CD4-positive, CD25-positive, alpha-beta regulatory T cell (primary cell): Measurements from ENCODE around the gene PPARA. TPM values are rescaled to one million over a fixed set of nuclear protein-coding genes. Genes with fewer than 3 reads are reported as not detected.

ENCODE experiments used
- ATAC-seq, 2 donors: fragments of 150-1000 bp; cut with Tn5 transposase; one replicate each; pipeline ENCODE4 v1.10.0; 2021; ENCODE audit warnings: low read depth in 2 of 2, moderate number of reproducible peaks in 2 of 2, moderate library complexity in 1 of 2
- DNase-seq, 3 donors: peaks; one replicate each; pipeline versions ENCODE4 v3.0.0 to v3.0.0-alpha.2; 2012 to 2022; ENCODE audit warnings: mixed read lengths in 1 of 3
- H3K27ac ChIP-seq: one replicate; pipeline ENCODE4 v1.7.0; 2013; ENCODE audit warnings: mild to moderate bottlenecking, low read length; ENCODE audit not compliant: insufficient read depth, poor library complexity, severe bottlenecking
- H3K27me3 ChIP-seq: one replicate; pipeline ENCODE4 v1.7.0; 2013; ENCODE audit warnings: low read length; ENCODE audit not compliant: control insufficient read depth, insufficient read depth
- H3K36me3 ChIP-seq: one replicate; pipeline ENCODE4 v1.7.0; 2013; ENCODE audit warnings: mild to moderate bottlenecking, low read length, moderate library complexity; ENCODE audit not compliant: control insufficient read depth, insufficient read depth
- H3K4me1 ChIP-seq: 2 replicates; pipeline ENCODE4 v1.7.0; 2013; ENCODE audit warnings: mild to moderate bottlenecking, low read length; ENCODE audit not compliant: insufficient read depth, control insufficient read depth, poor library complexity, severe bottlenecking
- H3K4me3 ChIP-seq: one replicate; pipeline ENCODE4 v1.7.0; 2013; ENCODE audit warnings: low read depth, mild to moderate bottlenecking, low read length, moderate library complexity
- H3K9me3 ChIP-seq, 2 experiments: 1 replicate in 1 of 2; 2 replicates in 1 of 2; pipeline ENCODE4 v1.7.0; 2013; ENCODE audit warnings: low read length in 2 of 2, mild to moderate bottlenecking in 1 of 2, moderate library complexity in 1 of 2; ENCODE audit not compliant: control insufficient read depth in 2 of 2
- H3K27ac Mint-ChIP-seq, 3 donors: one replicate each; pipeline ENCODE4 v1.8.0; 2020 to 2022; ENCODE audit warnings: mild to moderate bottlenecking in 3 of 3, mixed read lengths in 3 of 3, moderate library complexity in 2 of 3
- H3K27me3 Mint-ChIP-seq: one replicate; pipeline ENCODE4 v1.8.0; 2022; ENCODE audit warnings: mild to moderate bottlenecking, mixed read lengths
- H3K36me3 Mint-ChIP-seq: one replicate; pipeline ENCODE4 v1.8.0; 2020; ENCODE audit warnings: mixed read lengths
- H3K4me1 Mint-ChIP-seq, 4 donors: one replicate each; pipeline ENCODE4 v1.8.0; 2020 to 2022; ENCODE audit warnings: mixed read lengths in 4 of 4, mild to moderate bottlenecking in 1 of 4
- H3K4me3 Mint-ChIP-seq, 4 donors: one replicate each; pipeline ENCODE4 v1.8.0; 2020 to 2022; ENCODE audit warnings: mild to moderate bottlenecking in 4 of 4, mixed read lengths in 4 of 4, moderate library complexity in 3 of 4
- H3K9me3 Mint-ChIP-seq, 7 donors: one replicate each; pipeline ENCODE4 v1.8.0; 2020 to 2022; ENCODE audit warnings: mixed read lengths in 7 of 7, mild to moderate bottlenecking in 3 of 7, moderate library complexity in 2 of 7
- polyA plus RNA-seq, 4 donors: library from polyadenylated mRNA; unstranded; fragments of 300-500 nt; fragmentation: Illumina TruSeq; gene quantifications; one replicate each; pipeline ENCODE4 v1.2.3, GENCODE V29; 2021
- total RNA-seq: library from RNA; stranded (reverse); gene quantifications from one replicate; pipeline ENCODE4 v1.2.3, GENCODE V29; 2022

The PPARA gene
- total and polyA plus RNA-seq, 5 donors from 2014 or later, result 0.67 to 10.3 (median 4.0) TPM

DNA sequence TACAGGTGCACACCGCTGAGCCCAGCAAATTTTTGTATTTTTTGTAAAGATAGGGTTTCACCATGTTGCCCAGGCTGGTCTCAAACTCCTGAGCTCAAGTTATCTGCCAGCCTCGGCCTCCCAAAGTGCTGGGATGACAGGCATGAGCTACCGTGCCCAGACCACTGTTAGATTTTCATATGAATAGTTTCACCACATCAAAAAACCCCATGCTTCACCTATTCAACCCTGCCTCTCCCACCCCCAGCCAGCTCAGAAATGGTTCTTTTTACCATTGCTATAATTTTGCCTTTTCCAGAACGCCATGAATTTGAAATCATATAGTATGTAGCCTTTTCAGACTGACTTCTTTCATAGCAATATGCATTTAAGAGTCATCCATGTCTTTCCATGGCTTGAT lies 61.9 kb downstream of the PPARA start:
- Mint-ChIP-seq H3K4me3 (no peak overlapping the region), H3K27me3 (no peaks in the 10 kb centered on the region), H3K36me3 (peaks cover 61% of the 10 kb centered on the region), H3K4me1 (peaks cover 0 to 2% (median 0%) of the 10 kb centered on the region in 4 donors), H3K9me3 (peaks cover 0 to 21% (median 5%) of the 10 kb centered on the region in 7 donors), H3K27ac (peak overlapping the region in 1 of 3 donors; percentile 2)
- H3K27ac ChIP-seq, result no peak overlapping the region
- H3K27me3 ChIP-seq, result no peaks in the 10 kb centered on the region
- ATAC-seq (no peak), DNase-seq (no peak)
- peaks cover 22% of the 10 kb centered on the region for H3K36me3 ChIP-seq
- H3K4me3 ChIP-seq, result no peak overlapping the region
- H3K4me1 ChIP-seq, result no peaks in the 10 kb centered on the region
- peaks cover 8 to 11% of the 10 kb centered on the region in 2 experiments for H3K9me3 ChIP-seq

DNA sequence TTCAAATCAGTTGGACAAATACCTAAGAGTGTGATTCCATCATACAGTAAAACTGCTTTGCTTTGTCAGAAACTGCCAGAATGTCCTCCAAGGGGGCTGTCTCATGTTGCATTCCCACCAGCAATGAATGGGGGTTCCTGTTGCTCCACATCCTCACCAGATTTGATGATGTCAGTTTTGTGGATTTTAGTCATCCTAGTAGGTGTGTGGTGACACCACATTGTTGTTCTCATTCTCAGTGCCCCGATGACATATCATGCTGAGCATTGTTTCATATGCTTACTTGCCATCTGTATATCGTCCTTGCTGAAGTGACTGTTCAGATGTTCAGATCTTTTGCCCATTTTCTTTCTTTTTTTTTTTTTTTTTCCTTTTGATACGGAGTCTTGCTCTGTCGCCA lies 62.7 kb downstream of the PPARA start:
- Mint-ChIP-seq H3K4me3 (peak overlapping the region in 1 of 4 donors; percentile 38), H3K27me3 (no peaks in the 10 kb centered on the region), H3K27ac (no peak overlapping the region), H3K36me3 (peaks cover 64% of the 10 kb centered on the region), H3K9me3 (peaks cover 0 to 21% (median 5%) of the 10 kb centered on the region in 7 donors), H3K4me1 (peaks cover 0 to 2% (median 0%) of the 10 kb centered on the region in 4 donors)
- H3K27ac ChIP-seq, result no peak overlapping the region
- ATAC-seq (no peak), DNase-seq (no peak)
- H3K27me3 ChIP-seq, result no peaks in the 10 kb centered on the region
- H3K4me3 ChIP-seq, result no peak overlapping the region
- peaks cover 25% of the 10 kb centered on the region for H3K36me3 ChIP-seq
- H3K9me3 ChIP-seq, result peaks cover 8 to 11% of the 10 kb centered on the region in 2 experiments
- H3K4me1 ChIP-seq, result no peaks in the 10 kb centered on the region

DNA sequence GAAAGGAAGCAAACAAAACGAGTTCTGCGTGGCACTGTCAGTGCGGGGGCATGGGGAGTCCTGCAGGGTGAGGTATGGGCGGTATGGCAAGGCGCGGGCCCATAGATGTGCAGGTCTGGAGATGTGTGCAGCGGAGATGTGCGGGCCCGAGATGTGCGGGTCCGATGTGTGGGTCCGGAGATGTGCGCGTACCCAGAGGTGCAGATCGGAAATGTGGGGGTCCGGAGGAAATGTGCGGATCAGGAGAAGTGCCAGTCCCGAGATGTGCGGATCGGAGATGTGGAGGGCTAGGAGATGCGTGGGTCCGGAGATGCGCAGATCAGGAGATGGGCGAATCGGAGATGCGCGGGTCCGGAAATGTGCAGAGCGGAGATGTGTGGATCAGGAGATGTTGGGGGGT lies 63.8 kb downstream of the PPARA start:
- peak overlapping the region in 1 of 3 donors; percentile 53 for H3K27ac Mint-ChIP-seq
- H3K9me3 ChIP-seq, result peaks cover 3 to 6% of the 10 kb centered on the region in 2 experiments
- ATAC-seq (no peak), DNase-seq (no peak)
- H3K4me3 Mint-ChIP-seq, result no peak overlapping the region
- no peak overlapping the region for H3K27ac ChIP-seq
- no peak overlapping the region for H3K4me3 ChIP-seq
- H3K36me3 ChIP-seq, result peaks cover 25% of the 10 kb centered on the region
- H3K4me1 ChIP-seq, result no peaks in the 10 kb centered on the region
- H3K36me3 Mint-ChIP-seq, result peaks cover 59% of the 10 kb centered on the region
- H3K27me3 ChIP-seq, result no peaks in the 10 kb centered on the region
- H3K4me1 Mint-ChIP-seq, result no peaks in the 10 kb centered on the region
- no peaks in the 10 kb centered on the region for H3K27me3 Mint-ChIP-seq
- H3K9me3 Mint-ChIP-seq, result peaks cover 0 to 13% (median 0%) of the 10 kb centered on the region in 7 donors

DNA sequence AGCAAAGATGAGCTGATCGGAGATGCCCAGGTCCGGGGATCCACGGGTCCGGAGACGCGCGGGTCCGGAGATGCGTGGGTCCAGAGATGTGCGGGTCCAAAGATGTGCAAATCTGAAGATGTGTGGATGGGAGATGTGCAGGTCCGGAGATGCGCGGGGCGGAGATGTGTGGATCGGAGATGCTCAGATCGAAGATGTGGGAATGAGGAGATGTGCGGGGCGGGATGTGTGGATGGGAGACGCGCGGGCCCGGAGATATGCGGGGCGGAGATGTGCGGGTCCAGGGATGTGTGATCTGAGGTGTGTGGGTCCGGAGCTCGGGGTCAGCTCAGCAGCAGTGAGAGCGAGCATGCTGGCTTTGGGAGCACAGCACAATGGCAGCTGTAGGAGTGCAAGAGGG lies 64.3 kb downstream of the PPARA start:
- peaks cover 0 to 8% (median 0%) of the 10 kb centered on the region in 7 donors for H3K9me3 Mint-ChIP-seq
- H3K27me3 Mint-ChIP-seq, result no peaks in the 10 kb centered on the region
- Histone ChIP-seq H3K27me3 (no peaks in the 10 kb centered on the region), H3K4me1 (no peaks in the 10 kb centered on the region), H3K4me3 (no peak overlapping the region), H3K27ac (no peak overlapping the region), H3K36me3 (peaks cover 27% of the 10 kb centered on the region), H3K9me3 (peaks cover 0 to 2% of the 10 kb centered on the region in 2 experiments)
- no peak overlapping the region for H3K4me3 Mint-ChIP-seq
- no peak for ATAC-seq
- no peak for DNase-seq
- peaks cover 59% of the 10 kb centered on the region for H3K36me3 Mint-ChIP-seq
- H3K4me1 Mint-ChIP-seq, result peaks cover 0 to 5% (median 3%) of the 10 kb centered on the region in 4 donors
- H3K27ac Mint-ChIP-seq, result no peak overlapping the region

DNA sequence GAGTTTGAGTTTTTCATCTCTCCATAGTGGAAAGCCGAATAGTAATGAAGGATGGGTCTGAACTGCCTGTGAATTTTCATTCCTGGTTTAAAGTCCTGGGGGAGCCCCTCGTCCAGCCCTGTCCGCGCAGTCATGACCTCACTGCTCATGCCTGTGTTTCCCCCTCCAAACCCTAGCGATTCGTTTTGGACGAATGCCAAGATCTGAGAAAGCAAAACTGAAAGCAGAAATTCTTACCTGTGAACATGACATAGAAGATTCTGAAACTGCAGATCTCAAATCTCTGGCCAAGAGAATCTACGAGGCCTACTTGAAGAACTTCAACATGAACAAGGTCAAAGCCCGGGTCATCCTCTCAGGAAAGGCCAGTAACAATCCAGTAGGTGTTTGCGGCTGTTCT lies 69.3 kb downstream of the PPARA start:
- Mint-ChIP-seq H3K36me3 (peaks cover 49% of the 10 kb centered on the region), H3K9me3 (no peaks in the 10 kb centered on the region), H3K27ac (no peak overlapping the region), H3K27me3 (no peaks in the 10 kb centered on the region), H3K4me3 (no peak overlapping the region), H3K4me1 (peaks cover 0 to 6% (median 5%) of the 10 kb centered on the region in 4 donors)
- ATAC-seq, result no peak
- no peaks in the 10 kb centered on the region for H3K4me1 ChIP-seq
- DNase-seq, result peak in 1 of 3 donors; percentile 63
- H3K9me3 ChIP-seq, result no peaks in the 10 kb centered on the region
- H3K27ac ChIP-seq, result no peak overlapping the region
- peaks cover 25% of the 10 kb centered on the region for H3K36me3 ChIP-seq
- no peaks in the 10 kb centered on the region for H3K27me3 ChIP-seq
- H3K4me3 ChIP-seq, result no peak overlapping the region

DNA sequence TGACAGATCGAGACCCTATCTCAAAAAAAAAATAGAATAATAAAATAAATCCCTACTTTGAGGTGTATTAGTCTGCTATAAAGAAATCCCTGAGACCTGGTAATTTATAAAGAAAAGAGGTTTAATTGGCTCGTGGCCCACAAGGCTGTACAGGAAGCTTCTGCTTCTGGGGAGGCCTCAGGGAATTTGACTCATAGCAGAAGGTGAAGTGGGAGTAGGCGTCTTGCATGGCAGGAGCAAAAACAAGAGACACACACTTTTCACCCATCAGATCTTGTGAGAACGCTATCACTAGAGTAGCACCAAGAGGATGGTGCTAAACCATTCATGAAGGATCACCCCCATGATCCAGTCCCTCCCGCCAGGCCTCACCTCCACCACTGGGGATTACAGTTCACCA lies 70.6 kb downstream of the PPARA start:
- Mint-ChIP-seq H3K27me3 (no peaks in the 10 kb centered on the region), H3K9me3 (peaks cover 0 to 2% (median 0%) of the 10 kb centered on the region in 7 donors), H3K4me1 (peaks cover 0 to 6% (median 5%) of the 10 kb centered on the region in 4 donors), H3K4me3 (no peak overlapping the region), H3K27ac (no peak overlapping the region), H3K36me3 (peaks cover 42% of the 10 kb centered on the region)
- Histone ChIP-seq H3K27ac (no peak overlapping the region), H3K4me3 (no peak overlapping the region), H3K27me3 (no peaks in the 10 kb centered on the region), H3K36me3 (peaks cover 21% of the 10 kb centered on the region), H3K4me1 (no peaks in the 10 kb centered on the region), H3K9me3 (no peaks in the 10 kb centered on the region)
- ATAC-seq (no peak), DNase-seq (no peak)

DNA sequence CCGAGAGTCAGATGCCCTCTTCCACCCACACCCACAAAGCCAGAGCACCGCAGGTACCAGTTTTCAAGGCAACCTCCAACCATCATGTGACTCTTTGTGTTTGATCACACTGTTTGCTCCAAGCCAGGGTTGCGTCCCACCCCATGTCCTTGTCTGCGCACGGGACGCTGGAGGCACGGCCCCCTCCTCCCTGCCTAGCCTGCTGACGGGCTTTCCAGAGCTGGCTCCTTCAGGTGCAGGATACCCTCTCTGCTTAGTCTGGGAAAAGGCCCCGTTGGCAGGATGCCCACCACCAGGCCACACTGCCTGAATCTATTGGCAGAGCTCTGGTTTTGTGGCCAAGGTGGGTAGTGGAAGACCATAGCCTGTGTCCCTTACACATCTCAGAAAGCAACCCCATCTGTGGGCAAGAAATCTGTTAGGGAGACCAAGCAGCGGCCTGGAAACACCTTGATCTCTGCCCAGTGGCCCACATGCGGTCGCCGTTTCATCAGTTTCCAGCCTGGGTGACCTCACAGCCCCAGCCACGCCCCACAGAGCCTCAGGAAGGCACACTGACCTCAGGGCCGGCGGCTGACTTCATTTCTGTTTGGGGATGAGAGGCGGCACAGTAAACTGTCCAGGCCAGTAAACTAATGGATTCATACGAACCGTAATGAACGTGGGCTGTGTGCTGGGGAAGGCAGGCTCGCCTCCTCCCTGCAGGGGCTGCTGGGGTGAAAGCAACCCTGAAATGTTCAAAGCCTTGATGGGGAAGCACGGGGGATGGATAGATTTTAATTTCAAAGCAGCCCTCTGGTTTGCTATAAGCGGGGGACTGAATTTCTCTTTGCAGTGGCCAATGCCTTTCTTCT lies 73.9 kb downstream of the PPARA start:
- H3K4me1 Mint-ChIP-seq, result peaks cover 0 to 6% (median 4%) of the 10 kb centered on the region in 4 donors
- DNase-seq (no peak), ATAC-seq (no peak)
- H3K27ac Mint-ChIP-seq, result no peak overlapping the region
- H3K4me3 Mint-ChIP-seq, result no peak overlapping the region
- Histone ChIP-seq H3K27me3 (no peaks in the 10 kb centered on the region), H3K9me3 (no peaks in the 10 kb centered on the region), H3K4me1 (no peaks in the 10 kb centered on the region), H3K36me3 (peaks cover 7% of the 10 kb centered on the region), H3K4me3 (no peak overlapping the region), H3K27ac (no peak overlapping the region)
- peaks cover 0 to 2% (median 0%) of the 10 kb centered on the region in 7 donors for H3K9me3 Mint-ChIP-seq
- H3K36me3 Mint-ChIP-seq, result peaks cover 28% of the 10 kb centered on the region
- H3K27me3 Mint-ChIP-seq, result no peaks in the 10 kb centered on the region

DNA sequence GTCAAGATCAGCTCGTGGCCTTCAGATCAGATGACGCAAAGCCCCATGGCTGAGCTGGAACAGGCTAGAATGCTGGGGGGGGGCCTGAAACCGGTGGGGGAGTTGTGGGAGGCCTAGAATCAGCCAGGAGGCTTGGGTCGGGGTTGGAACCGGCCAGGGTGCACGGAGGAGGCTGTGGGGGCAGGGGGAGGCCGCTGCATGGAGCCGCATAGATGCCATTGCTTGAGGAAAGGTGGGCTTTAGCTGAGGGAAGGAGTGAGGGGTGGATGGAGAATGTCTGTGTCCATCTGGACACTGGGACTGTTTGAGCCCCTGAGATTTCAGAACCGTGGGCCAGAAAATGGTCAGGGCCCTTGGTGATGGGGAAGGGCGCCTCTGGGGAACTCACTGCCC lies 74.6 kb downstream of the PPARA start:
- Mint-ChIP-seq H3K36me3 (peaks cover 23% of the 10 kb centered on the region), H3K27ac (no peak overlapping the region), H3K9me3 (peaks cover 0 to 2% (median 0%) of the 10 kb centered on the region in 7 donors), H3K27me3 (no peaks in the 10 kb centered on the region), H3K4me3 (no peak overlapping the region), H3K4me1 (no peaks in the 10 kb centered on the region)
- Histone ChIP-seq H3K9me3 (no peaks in the 10 kb centered on the region), H3K4me1 (no peaks in the 10 kb centered on the region), H3K4me3 (no peak overlapping the region), H3K27ac (no peak overlapping the region), H3K27me3 (no peaks in the 10 kb centered on the region), H3K36me3 (peaks cover under 1% of the 10 kb centered on the region)
- DNase-seq, result no peak
- no peak for ATAC-seq
